ENCODE measurements around the gene TEAD1. TPM values are rescaled to one million over a fixed set of nuclear protein-coding genes. Genes with fewer than 3 reads are reported as not detected.

Gene TEAD1
- total RNA-seq, 1 donor from 2014 or later: 17.3 TPM

GRCh38 chr11:12762278-12762677 lies 88.1 kb downstream of the TEAD1 start:
- no peak for DNase-seq (ENCODE audit: low read depth in 2 of 2)

GRCh38 chr11:12762696-12763324 lies 88.6 kb downstream of the TEAD1 start:
- no peak for DNase-seq (ENCODE audit: low read depth in 2 of 2)

DNA sequence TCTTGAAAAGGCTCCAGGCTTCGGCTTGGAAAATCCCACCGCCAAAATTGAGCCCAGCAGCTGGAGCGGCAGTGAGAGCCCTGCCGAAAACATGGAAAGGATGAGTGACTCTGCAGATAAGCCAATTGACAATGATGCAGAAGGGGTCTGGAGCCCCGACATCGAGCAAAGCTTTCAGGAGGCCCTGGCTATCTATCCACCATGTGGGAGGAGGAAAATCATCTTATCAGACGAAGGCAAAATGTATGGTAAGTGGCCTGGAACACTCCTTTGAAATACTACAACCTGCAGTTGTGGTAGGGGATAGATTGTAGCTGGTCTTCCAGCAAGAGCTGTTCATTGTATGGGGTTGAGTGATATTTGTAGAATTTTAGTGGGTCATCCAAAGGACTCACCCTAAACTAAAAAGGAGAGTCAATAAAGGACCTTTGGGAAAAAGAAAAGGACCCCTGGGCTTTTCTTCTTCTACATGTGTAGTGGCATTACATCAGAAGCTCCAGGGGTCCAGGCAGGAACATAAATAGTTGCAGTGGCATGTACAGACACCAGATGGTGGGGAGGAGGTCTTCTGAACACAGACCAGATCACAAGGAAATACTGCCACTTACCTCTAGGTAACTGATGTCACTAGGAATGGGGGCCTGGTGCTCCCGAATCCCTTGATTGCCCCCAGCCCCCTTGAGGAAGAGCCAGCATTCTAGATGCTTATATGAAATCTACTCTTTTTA lies 90.1 kb downstream of the TEAD1 start:
- DNase-seq (ENCODE audit: low read depth in 2 of 2): no peak

- DNase-seq (ENCODE audit: low read depth in 2 of 2): no peak
These were observed 91.2 kb downstream of the TEAD1 start for GRCh38 chr11:12765428-12765827.

- DNase-seq (ENCODE audit: low read depth in 2 of 2): no peak
These were observed 92.8 kb downstream of the TEAD1 start for GRCh38 chr11:12767027-12767426.

DNA sequence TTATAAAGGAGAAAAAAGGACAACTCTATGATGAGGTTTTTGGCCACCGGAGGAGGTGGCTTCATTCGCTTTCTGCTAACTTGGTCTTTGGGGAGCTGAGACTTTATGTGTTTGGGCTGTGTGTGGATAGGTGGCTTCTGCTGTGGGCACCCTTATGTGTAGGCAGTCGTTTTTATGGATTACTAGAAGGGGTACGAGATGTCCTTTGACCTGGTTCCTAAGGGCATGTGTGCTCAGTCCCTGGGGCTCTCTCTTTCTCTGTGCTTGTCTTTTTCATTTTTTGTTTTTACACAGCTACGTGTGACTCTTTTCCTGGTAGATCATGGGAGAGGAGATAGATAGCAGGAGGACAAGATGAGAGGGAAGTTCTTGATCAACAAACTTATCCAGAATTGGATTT lies 93.4 kb downstream of the TEAD1 start:
- DNase-seq (ENCODE audit: low read depth in 2 of 2): no peak

GRCh38 chr11:12768726-12769673 lies 94.8 kb downstream of the TEAD1 start:
- no peak for DNase-seq (ENCODE audit: low read depth in 2 of 2)

DNA sequence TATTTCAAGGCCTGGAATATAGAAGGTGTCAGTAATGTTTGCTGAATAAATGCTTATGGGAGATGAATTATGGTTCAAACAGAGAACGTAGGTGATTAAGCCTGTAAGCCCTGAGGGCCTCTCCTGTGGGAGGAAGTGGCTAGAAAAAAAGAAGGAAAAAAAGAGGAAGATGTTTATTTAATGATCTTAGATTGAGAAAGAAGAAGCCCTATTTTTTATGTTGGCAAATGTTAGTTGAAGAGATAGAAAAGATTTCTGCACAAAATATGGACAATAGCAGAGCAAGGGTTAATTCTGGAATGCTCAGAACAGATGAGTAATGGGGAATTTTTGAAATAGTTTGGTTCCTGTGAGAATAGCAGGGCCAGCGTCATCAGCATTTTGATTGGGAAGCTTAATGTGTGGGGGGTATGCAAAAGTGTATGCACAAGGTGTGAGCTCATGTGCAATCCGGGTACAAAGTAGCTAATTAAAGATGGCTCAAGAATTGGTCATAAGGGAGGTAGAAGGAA lies 95.7 kb downstream of the TEAD1 start:
- DNase-seq (ENCODE audit: low read depth in 2 of 2): peak; percentile 55 to 77

DNA sequence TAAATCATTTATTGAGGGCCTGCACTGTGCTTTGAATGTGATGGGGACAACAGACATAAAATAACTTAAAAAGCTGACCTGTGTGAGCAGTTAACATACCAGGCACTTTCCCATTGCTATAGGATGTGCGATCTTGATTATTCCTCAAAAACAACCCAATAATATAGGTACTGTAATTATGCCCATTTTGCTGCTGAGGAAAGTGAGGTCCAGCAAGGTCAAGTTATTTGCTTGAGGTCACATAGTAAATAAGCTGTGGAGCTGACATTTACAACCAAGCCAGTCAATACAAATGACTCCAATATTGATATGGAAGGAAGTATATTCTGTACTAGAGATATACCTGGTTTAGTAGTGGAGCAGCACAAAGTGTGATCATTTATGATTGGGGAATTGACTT lies 96.2 kb downstream of the TEAD1 start:
- no peak for DNase-seq (ENCODE audit: low read depth in 2 of 2)

GRCh38 chr11:12770966-12771597 lies 96.9 kb downstream of the TEAD1 start:
- no peak for DNase-seq (ENCODE audit: low read depth in 2 of 2)

- DNase-seq (ENCODE audit: low read depth in 2 of 2): no peak
These were observed 97.7 kb downstream of the TEAD1 start for GRCh38 chr11:12771875-12772274.

DNA sequence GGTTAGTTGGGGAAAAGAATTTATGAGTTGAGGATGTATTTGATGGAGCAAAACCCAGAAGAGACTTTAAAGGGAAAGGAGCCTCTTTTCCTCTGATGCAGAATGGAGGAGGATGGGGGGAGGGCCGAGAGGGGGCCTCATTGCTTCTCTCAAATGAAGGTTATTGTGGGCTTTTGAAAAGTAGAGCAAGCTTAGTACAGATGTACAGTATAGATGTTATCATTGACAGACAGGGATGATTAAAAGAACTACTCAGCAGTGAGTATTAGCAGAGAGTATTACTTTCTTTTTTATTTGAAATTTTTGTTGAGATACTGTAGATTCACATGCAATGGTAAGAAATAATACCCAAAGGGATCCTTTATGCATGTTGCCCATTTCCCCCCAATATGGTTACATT lies 98.1 kb downstream of the TEAD1 start:
- DNase-seq (ENCODE audit: low read depth in 2 of 2): no peak

GRCh38 chr11:12773591-12773990 lies 99.4 kb downstream of the TEAD1 start:
- DNase-seq (ENCODE audit: low read depth in 2 of 2): no peak

DNA sequence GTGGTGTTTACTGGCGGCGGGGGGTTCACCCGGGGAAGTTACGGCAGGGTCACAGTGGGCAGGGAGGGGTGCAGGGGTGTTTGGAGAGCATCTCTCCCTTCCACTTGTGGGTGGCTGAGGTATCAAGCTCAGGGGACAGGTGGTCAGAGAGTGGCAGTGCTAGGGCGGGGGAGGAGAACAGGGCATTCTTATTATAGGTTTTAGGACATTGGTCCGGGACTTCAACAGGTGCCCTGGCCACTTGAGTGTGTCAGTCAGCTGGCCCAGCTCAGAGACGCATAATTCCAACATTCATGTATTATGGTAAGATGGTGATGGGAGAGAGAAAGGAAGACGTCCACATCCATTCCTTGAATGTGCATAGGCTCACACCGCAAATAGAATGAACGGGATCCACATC lies 101.7 kb downstream of the TEAD1 start:
- no peak for DNase-seq (ENCODE audit: low read depth in 2 of 2)

DNA sequence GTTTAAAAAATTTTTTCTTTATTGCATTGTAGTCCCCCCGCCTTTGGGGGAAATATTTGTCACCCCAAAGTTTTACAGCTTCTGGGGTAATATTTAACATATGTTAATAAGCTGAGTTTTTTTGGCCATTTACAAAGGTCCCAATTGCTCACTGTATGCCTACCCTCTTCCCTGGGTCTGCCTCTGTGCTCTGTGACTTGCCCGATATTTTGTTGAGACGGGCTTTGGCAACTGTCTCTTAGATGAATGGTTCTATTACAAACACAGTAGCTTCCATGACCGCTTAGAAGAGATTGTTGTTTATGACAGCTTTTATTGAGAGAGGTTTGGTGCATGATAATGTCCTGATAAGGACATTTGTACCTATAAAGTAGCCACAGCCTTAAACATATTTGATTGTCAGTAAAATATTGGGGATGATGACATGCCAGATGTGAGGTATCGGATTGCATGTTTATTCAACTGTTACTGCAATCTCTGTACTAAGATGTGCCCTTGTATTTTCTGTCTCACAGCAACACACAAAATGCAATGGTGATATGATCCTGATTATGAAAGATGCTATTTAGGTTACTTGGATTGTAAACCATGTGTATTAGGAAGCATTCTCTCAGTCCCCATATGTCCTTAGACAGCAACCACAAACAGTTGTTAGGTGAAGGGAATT lies 103.1 kb downstream of the TEAD1 start:
- DNase-seq (ENCODE audit: low read depth in 2 of 2): peak in 1 of 2 donors; percentile 12

DNA sequence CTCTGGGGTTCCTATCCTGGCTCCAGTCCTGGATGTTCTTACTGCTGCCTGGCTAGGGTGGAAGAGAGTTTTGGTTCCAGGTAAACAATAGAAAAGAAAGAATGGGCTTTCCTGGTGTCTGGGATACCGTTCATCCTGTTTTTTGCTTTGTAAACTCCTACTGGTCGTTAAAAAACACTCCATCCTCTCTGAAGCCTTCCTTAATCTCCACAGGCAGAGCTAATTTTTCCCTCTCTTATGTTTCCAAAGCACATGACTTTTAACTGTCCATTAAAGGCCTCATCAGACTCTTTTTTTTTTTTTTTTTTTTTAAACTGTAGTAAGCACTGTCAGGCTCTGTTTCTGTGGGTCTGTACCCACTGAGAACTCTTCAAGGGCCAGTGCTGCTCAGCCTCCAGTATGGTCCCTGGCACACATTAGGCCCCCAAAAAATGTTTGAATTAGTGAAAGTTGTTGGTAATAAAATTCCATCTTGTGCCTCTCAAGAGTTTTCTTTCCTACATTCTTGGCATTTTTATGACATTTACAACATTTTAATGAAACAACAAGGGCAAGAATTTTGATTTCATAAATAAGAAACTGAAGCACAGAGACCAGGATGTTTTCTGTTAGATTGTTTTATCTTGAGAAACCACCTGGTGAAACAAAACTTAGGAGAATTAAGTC lies 104.2 kb downstream of the TEAD1 start:
- peak in 1 of 2 donors; percentile 47 for DNase-seq (ENCODE audit: low read depth in 2 of 2)

DNA sequence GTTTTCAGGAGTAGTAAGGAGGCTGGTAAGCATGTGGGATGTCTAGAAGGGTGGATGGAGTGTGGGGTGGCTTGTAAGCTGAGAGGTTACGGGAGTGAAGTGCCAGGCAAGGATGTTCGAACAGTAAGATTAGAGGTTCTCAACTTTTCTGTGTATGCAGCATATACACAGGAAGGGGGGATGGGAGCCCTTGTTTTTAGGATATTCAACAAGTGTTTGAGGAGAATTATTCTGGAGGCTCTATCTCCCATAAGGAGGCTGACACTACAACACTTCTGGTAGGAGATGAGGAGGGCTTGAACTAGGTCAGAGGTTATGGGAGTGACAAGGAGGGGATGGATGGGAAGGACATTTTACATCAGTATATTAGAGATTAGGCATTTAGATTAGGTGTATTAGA lies 109.5 kb downstream of the TEAD1 start:
- DNase-seq (ENCODE audit: low read depth in 2 of 2): no peak

GRCh38 chr11:12784445-12784844 lies 110.2 kb downstream of the TEAD1 start:
- DNase-seq (ENCODE audit: low read depth in 2 of 2): no peak

DNA sequence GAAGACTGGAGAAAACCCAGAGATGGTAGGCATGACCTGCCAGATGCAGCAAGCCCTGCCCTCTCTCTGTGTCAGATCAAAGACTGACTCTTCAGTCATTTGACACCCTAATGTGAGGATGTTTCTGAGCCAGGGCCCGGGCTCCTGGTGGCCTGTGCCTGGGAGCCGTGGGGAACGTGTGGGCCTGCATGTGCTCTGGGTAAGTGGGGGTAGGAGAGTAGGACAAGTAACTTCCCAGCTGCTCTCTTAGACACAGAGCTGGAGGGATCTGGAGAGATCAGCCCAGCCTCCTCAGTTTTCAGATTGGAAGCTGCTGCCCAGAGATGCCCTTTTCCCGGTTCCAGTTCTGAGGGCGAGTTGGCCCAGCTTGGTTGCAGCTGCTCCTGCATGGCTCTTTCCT lies 110.8 kb downstream of the TEAD1 start:
- DNase-seq (ENCODE audit: low read depth in 2 of 2): no peak

GRCh38 chr11:12785901-12786300 lies 111.7 kb downstream of the TEAD1 start:
- no peak for DNase-seq (ENCODE audit: low read depth in 2 of 2)

Measured in dermis microvascular lymphatic vessel endothelial cell (primary cell).